ENCODE results near the gene S100A2. TPM values are rescaled to one million over a fixed set of nuclear protein-coding genes. Genes with fewer than 3 reads are reported as not detected.
"Not testable (repeated sequence)": the region's sequence is repeated elsewhere in the genome, so short reads cannot be mapped to it uniquely, and the experiment has no call there.

The S100A2 gene
- total RNA-seq, 2 donors from 2014 or later = 1.0 to 2.4 TPM

GRCh38 chr1:153520818-153521476 is 44.7 kb downstream of the S100A2 start:
- H3K36me3 ChIP-seq = no peaks in the 10 kb centered on the region
- H3K4me1 ChIP-seq = peaks cover 5% of the 10 kb centered on the region
- peak; percentile 19 for DNase-seq
- intact Hi-C loops (cut with DNase I) = no loop called here
- no peak overlapping the region for H3K4me3 ChIP-seq
- no peak for TF ChIP-seq CTCF (IDR thresholded peaks at IDR 0.05)
- peak overlapping the region; percentile 51 for H3K27ac ChIP-seq
- H3K9me3 ChIP-seq = no peaks in the 10 kb centered on the region
- no peaks in the 10 kb centered on the region for H3K27me3 ChIP-seq
- peak overlapping the region in 1 of 2 donors; percentile 41 for H3K9ac ChIP-seq (ENCODE audit: low read depth in 2 of 2, low read length in 2 of 2)

GRCh38 chr1:153520137-153520691 is 45.4 kb downstream of the S100A2 start:
- H3K36me3 ChIP-seq; H3K27me3 ChIP-seq; H3K9me3 ChIP-seq; H3K4me3 ChIP-seq; H3K4me1 ChIP-seq; intact Hi-C loops (cut with DNase I): not testable (repeated sequence)
- Histone ChIP-seq H3K9ac (ENCODE audit: low read depth in 2 of 2, low read length in 2 of 2) (peak overlapping the region in 1 of 2 donors; percentile 41), H3K27ac (peak overlapping the region; percentile 51)
- DNase-seq = peak; percentile 83

- H3K9ac ChIP-seq (ENCODE audit: low read depth in 2 of 2, low read length in 2 of 2) = no peak overlapping the region
- H3K27me3 ChIP-seq = no peaks in the 10 kb centered on the region
- H3K9me3 ChIP-seq = no peaks in the 10 kb centered on the region
- intact Hi-C loops (cut with DNase I) = no loop called here
- H3K4me1 ChIP-seq = peaks cover 10% of the 10 kb centered on the region
- no peak for TF ChIP-seq CTCF (IDR thresholded peaks at IDR 0.05)
- H3K36me3 ChIP-seq = no peaks in the 10 kb centered on the region
- DNase-seq = peak; percentile 16
- H3K4me3 ChIP-seq = no peak overlapping the region
- no peak overlapping the region for H3K27ac ChIP-seq
Observed at GRCh38 chr1:153519242-153519641, 46.4 kb downstream of the S100A2 start.

GRCh38 chr1:153515504-153516394 is 49.9 kb downstream of the S100A2 start:
- no peak for TF ChIP-seq CTCF (IDR thresholded peaks at IDR 0.05)
- no peak overlapping the region for H3K4me3 ChIP-seq
- peak; percentile 93 for DNase-seq
- intact Hi-C loops (cut with DNase I) = no loop called here
- no peaks in the 10 kb centered on the region for H3K36me3 ChIP-seq
- no peaks in the 10 kb centered on the region for H3K27me3 ChIP-seq
- peaks cover 10% of the 10 kb centered on the region for H3K4me1 ChIP-seq
- H3K9ac ChIP-seq (ENCODE audit: low read depth in 2 of 2, low read length in 2 of 2) = peak overlapping the region; percentile 53 to 87
- H3K27ac ChIP-seq = peak overlapping the region; percentile 74
- no peaks in the 10 kb centered on the region for H3K9me3 ChIP-seq

GRCh38 chr1:153513666-153514065 is 52.0 kb downstream of the S100A2 start:
- Histone ChIP-seq H3K4me1 (peaks cover 10% of the 10 kb centered on the region), H3K27me3 (no peaks in the 10 kb centered on the region), H3K36me3 (no peaks in the 10 kb centered on the region), H3K9me3 (no peaks in the 10 kb centered on the region), H3K9ac (ENCODE audit: low read depth in 2 of 2, low read length in 2 of 2) (no peak overlapping the region), H3K4me3 (no peak overlapping the region), H3K27ac (no peak overlapping the region)
- intact Hi-C loops (cut with DNase I) = loop anchor here (5.0 kb wide), 1 partner anchor 104 kb away; the partner anchor contains the start of gene S100A14
- no peak for TF ChIP-seq CTCF (IDR thresholded peaks at IDR 0.05)
- no peak for DNase-seq
